NK-92 (cell line): ENCODE results near the gene B9D2.
"Not testable (repeated sequence)": the region's sequence is repeated elsewhere in the genome, so short reads cannot be mapped to it uniquely, and the experiment has no call there.

ENCODE experiments used
- DNase-seq: peaks from one replicate; lab custom pipeline; 2025; ENCODE audit not compliant: unreplicated experiment; lab: John Stamatoyannopoulos, UW

Gene B9D2, protein sequence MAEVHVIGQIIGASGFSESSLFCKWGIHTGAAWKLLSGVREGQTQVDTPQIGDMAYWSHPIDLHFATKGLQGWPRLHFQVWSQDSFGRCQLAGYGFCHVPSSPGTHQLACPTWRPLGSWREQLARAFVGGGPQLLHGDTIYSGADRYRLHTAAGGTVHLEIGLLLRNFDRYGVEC

DNA sequence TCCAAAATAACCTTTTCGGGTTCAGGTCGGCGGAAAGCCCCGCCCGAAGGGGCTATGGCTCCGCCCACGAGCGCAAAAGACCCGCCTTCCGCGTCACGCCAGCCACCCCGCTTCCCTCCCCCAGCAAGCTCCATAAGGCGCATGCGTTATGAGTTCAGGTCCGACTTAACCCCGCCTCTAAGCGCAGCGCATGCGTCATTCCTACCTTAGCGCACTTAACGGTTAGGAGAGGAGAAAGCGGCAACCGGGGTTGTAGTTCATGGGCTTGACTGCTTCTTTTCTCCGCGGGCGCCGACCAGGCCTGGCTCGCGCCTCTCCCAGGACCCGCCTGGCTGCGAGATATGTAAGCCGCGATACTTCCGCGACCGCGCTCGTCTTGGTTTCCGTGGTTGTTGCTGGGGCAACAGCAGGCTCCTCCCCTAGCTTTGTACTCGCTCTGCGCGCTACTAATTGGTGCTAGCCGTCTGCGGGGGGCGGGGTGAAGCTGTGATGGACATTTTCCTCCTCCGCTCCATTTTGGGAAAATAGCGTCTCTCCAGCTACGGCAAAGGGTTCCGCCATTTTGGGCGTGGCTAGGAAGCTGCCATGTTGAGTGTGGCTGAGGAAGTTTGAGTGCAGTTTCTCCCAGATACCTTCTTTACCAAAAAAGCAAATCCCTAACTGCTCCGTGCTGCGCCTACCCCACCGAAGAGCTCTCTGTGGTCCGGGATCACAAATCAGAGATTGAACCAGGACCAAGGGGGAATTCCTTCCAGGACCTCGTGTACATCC is at the start of gene B9D2:
TSS of gene B9D2 (minus strand) at position 397 of the 771 bp plus-strand sequence. CDS start 630 bp downstream, outside the sequence.
- peak; percentile 84 for DNase-seq

DNA sequence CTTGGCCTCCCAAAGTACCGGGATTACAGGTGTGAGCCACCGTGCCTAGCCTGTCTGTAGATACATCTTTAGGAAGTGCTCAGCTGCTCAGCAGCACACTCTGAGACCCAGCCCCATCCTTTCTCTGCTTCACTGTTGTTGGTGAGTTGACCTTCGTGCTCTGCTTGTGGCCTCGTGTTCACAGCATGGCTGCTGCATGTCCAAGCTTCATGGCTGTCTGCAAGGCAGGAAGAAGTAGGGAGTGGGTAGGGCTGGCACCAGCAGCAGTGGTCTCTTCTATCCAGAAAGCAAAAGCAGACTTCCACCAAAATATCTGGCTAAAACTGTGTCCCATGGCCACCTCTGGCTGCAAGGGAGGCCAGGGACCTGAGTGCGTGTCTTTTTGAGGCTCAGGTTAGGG is 49.0 kb upstream of the B9D2 start:
- DNase-seq: no peak

DNA sequence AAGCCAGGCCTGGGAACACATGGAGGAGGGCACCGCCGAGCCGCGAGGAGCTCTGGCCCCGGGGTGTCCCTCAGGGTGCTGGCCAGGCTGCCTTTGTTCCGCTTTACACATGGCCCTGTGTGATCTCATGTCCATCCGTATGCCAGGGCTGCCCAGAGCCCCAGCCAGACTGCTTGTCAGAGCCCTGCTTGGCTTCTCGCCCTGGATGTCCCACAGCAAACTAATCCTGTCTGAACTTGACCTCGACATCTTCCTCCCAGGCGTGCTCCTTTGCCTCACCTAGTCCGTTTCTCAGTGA is 48.0 kb upstream of the B9D2 start:
- DNase-seq: no peak

DNA sequence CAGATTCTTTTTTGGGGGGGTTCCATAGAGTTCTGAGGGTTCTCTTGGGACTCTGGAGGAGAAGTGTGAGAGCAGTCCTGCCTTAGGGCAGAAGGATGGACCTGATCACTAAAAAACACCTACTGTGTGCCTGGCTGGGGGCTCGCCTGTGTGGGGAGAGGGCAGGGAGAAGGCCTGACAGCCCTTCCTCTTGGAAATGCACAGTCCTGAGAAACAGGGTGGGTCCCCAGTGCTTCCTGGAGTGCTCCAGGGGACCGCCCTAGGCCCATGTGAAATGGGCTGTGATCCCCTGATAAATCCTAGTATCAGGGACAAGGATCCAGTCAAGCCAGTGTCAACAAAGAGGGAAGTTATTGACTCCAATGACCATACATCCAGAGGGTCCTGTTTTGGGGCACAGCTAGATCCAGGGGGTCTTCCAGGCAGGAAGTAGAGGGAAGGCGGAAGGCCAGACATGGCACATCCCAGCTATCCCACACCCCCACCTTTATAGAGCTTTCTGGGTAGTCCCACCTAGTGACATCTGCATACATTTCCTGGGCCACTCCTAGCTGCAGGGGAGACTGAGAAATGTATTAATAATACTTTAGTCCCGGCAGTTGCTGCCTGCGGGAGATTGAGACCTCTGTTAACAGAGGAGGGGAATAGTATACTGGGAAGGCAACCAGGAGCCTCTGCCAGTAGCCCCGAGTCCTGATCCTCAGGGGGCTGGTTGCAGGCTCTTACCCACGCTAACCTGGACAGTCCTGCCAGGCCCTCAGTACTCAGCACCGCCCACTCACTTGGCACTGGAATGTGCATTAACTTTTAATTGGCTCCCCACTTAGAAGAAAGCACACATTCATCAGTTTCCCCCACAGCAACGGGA is 47.4 kb upstream of the B9D2 start:
- no peak for DNase-seq

DNA sequence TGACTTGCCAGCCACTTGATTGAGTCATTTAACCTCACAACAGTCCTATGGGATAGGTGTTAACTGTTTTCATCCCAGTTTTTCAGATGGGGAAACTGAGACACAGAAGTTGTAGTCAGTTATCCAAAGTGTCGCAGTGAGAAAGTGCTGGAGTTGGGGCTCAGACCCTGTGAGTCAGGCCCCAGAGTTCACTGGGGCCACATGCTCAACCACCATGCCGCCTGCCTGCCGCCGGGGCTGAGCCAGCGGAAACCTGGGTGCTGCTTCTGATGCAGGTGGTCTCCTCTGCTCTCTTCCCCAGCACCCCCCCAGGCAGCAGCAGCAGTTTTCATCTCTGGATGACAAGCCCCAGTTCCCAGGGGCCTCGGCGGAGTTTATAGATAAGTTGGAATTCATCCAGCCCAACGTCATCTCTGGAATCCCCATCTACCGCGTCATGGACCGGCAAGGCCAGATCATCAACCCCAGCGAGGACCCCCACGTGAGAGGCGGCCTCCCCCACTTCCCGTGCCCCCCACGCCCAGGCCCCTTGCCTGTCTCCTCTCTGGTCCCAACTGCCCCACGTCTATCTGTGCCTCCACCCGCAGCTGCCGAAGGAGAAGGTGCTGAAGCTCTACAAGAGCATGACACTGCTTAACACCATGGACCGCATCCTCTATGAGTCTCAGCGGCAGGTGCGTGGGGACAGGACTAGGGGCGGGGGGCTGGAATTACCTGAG is 46.5 kb upstream of the B9D2 start:
- DNase-seq: no peak

DNA sequence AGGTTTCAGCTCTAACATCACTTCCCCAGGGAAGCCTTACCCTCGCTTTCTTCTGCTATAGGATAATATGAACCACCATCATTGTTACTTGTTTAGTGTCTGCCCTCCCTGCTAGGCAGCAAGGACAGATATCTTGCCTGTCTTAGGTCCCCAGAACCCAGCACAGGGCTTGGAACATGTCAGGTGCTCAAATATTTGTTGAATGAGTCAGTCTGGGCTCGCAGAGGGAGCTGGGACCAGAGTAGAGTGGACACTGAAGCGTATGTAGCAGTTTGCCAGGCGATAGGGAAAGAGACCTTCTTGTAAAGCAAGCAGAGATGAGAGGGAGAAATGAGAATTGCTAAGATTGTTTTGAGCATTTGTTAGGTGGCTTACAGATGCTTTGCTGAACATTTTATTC is 45.3 kb upstream of the B9D2 start:
- DNase-seq: no peak

DNA sequence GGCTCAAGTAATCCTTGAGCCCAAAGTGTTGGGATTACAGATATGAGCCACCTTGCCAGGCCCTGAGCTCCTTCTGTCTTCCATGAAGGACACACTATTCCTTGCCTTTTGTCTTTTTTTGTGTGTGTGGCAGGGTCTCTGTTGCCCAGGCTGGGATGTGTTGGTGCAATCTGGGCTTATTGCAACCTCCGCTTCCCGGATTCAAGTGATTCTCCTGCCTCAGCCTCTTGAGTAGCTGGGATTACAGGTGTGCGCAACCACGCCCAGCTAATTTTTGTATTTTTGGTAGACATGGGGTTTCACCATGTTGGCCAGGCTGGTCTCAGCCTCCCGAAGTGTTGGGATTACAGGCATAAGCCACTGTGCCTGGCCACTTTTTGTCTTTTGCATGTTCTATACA is 44.9 kb upstream of the B9D2 start:
- not testable (repeated sequence) for DNase-seq

GRCh38 chr19:41408256-41408655 is 44.3 kb upstream of the B9D2 start:
- DNase-seq: no peak

DNA sequence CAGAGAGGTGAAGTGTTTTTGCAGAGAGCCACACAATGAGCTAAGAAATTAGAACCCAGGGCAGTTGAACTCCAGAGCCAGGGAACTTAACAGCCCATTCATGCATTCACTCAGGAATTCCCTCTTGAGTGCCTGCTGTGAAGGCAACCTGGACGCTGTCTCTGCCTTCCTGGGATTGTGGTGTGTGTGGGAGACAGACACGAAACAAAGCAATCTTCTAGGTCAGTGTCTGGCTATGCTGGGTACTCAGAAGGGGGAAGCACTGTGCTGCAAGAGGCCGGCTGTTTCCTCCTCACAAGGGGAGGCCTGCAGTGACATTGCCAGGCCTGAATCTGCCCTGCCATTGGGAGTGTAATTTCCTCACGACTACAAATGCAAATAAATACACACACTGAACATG is 43.3 kb upstream of the B9D2 start:
- DNase-seq: no peak

GRCh38 chr19:41405776-41406175 is 41.8 kb upstream of the B9D2 start:
- DNase-seq: no peak

DNA sequence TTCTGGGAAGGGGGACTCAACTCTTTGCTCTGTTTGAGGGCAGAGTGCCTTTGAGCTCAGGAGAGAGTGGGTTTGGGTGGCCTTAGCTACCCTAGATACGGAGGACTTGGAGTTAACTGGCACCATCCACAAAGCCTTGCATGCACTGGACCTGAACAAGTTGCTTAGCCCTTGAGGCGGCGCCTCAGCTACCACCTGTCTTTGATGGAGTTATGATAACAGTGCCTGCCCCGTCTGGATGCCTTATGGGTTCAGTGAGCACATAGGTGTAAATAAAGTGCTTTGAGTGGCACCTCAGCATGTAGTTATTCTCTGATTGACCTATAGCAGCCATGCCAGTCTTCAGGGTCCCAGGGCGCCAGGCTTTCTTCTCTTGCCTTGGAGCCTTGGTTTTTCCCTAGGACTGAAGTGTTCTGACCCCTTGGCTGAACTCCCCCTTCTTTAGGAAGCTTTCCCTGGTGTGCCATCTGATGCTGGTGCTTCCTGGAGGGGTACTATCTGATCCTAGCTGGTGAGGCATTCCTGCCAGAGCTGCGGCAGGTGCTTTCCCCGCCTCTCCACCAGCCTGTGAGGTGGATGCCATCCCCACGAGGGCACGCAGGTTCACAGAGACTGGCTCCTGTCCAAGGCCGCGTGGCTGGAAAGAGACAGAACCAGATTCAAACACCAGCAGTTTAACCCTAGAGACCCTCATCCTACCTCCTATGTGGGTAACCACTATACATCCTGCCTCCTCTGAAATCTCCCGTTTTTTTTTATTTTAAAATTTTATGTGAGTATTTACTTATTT is 39.4 kb upstream of the B9D2 start:
- no peak for DNase-seq

DNA sequence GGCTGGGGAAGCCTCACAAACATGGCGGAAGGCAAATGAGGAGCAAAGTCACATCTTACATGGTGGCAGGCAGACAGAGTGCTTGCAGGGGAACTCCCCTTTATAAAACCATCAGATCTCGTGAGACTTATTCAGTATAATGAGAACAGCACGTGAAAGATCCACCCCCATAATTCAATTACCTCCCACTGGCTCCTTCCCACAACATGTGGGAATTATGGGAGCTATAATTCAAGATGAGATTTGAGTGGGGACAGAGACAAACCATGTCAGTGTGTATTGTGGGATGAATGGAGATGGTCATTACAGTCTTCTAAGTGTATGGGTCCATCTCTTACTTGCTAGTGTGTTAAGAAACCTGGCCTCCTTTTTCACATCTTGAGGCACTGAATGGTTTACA is 38.1 kb upstream of the B9D2 start:
- DNase-seq: no peak

DNA sequence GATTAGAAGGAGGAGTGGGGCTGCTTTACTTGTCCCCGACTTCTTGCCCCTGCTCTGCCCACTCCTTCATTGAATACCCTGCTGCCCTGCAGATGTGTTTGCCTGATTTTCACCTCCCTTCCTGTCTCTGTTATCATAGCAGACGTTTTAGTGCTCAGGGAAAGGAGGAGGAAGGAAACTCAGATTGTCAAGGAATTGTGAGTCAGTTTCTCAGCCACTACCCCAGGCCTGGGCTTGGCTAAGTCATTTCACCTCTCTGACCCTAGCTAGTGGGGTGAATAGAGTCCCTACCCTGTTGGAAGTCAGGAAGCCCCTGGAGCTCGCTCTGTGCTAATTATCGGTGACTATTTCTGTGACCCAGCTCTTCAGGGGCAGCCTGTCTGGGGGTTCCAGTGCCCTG is 37.5 kb upstream of the B9D2 start:
- DNase-seq: no peak

GRCh38 chr19:41399525-41399924 is 35.6 kb upstream of the B9D2 start:
- no peak for DNase-seq

- DNase-seq: no peak
Observed at GRCh38 chr19:41399091-41399490, 35.1 kb upstream of the B9D2 start.

- no peak for DNase-seq
Observed at GRCh38 chr19:41398598-41398997, 34.6 kb upstream of the B9D2 start.

DNA sequence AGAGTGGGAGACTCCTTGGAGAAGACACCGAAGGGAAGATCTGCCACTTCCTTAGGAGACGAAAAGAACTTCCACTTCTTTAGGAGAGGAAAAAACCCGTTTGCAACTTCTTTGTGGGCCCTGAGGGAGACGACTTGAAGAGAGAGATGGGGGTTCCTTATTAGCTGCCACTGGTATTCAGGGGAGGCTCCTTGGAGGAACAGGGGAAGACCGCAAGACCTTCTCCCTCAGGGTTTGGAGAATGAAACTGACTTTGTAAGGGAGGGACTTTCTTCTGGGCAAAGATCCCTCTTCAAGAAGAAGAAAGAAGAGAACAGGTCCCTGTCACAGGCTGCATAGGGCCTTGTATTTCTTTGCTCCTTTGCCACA is 34.1 kb upstream of the B9D2 start:
- DNase-seq: no peak

DNA sequence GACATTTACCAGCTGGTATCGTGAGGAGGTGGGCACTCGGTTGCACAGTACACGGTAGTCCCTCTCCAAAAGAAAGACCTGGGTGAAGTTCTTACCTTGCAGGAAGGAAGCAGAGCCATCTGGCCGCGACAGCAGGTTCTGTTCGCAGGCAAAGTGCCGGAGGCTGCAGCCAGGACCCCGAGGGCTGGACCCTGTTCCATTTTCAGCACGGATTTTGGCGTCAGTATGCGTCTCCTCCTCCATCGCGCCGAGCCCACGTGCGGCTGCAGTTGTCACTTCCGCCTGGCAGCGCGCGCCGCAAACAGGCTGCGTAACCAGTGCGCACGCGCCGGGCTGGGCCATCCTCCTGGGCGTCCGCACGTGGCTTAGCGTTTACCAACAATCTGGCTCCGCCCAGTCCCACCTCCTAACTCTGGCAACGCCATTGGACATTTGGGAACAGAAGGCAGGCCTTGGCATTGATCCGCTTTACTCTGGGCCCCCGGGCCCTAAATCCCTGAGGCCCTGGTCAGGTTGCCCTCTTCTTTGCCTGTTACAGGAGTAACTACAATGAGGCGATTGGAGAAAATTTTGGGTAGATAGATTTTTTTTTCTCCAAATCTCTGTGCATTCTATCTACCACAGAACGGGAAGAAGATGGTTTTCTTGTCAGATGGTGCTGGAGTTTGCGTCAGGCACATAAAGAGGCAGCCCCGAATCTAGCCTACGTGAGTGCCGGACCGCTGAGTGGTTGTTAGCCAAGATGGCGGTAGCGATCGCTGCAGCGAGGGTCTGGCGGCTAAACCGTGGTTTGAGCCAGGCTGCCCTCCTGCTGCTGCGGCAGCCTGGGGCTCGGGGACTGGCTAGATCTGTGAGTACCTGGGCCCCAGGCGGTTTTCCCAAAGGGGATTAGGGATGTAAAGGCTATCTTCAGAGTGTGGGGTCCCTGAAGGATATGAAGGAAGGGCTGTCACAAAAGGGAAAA is 33.4 kb upstream of the B9D2 start, which contains the start of the genes BCKDHA and EXOSC5:
TSS of gene BCKDHA (plus strand) at position 733 of the 964 bp plus-strand sequence. CDS start at position 743, 10 bp downstream.
TSS of gene EXOSC5 (minus strand) at position 274 of the 964 bp plus-strand sequence. CDS start at position 243, 31 bp downstream.
- peak; percentile 85 for DNase-seq

DNA sequence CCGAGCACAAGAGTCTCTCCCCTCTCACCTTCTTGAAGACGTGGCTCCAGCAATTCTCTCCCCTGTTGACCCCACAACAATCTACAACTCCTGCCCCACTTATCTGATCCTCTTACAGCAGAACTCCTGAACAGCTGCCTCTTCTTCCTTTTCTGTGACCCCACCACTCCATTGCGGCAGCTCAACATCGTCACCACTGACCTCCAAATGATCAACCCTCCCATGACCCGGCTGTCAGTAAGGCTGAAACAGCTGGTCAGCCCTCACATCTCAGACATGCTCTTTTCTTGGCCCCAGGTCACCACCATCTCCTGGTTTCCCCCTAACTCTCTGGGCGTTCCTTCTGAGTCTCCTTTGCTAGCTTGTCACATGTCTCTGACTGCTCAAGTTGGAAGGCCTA is 31.4 kb upstream of the B9D2 start:
- DNase-seq: no peak
